Sigmoid colon (tissue), 4 donors: ENCODE data around the gene ATXN2L.

Experiments
- EP300 ChIP-seq, 4 donors: sonication (generic); formaldehyde crosslinking; IDR thresholded peaks; one replicate each; pipeline ENCODE4 v1.6.1; 2017; ENCODE audit warnings: antibody characterized with exemption in 4 of 4
- POLR2A ChIP-seq, 2 donors: fragments of 450-650 bp; IDR thresholded peaks; one replicate each; pipeline ENCODE4 v1.6.1; 2016; ENCODE audit warnings: antibody characterized with exemption in 2 of 2, mild to moderate bottlenecking in 2 of 2, moderate library complexity in 2 of 2
- POLR2AphosphoS5 ChIP-seq, 4 donors: sonication (generic); formaldehyde crosslinking; IDR thresholded peaks; one replicate each; pipeline ENCODE4 v1.6.1; 2017; ENCODE audit warnings: antibody characterized with exemption in 4 of 4

DNA sequence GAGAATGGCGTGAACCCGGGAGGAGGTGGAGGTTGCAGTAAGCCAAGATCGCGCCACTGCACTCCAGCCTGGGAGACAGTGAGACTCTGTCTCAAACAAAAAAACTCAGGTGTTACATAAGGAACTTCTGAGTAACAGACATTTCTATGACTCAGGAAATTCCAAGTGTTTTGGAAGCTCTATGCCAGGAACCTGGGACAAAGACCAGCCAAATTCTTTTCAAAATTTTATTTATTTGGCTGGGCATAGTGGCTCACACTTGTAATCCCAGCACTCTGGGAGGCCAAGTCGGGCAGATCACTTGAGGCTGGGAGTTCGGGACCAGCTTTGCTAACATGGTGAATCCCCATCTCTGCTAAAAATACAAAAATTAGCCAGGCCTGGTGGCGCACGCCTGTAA is 35.6 kb downstream of the ATXN2L start:
- TF ChIP-seq EP300 (IDR thresholded peaks at IDR 0.05) (no peak), POLR2AphosphoS5 (IDR thresholded peaks at IDR 0.05) (no peak), POLR2A (IDR thresholded peaks at IDR 0.05) (no peak)
